GM19328 (cell line): Measurements from ENCODE around the gene SELL.
A peak's percentile ranks its signal among the peaks of the same experiment; 100 is the strongest.
"Not testable (repeated sequence)": the region's sequence is repeated elsewhere in the genome, so short reads cannot be mapped to it uniquely, and the experiment has no call there.

Experiments used
- ATAC-seq: cut with Tn5 transposase; IDR thresholded peaks from one replicate; pipeline ENCODE4 v1.9.1; 2021; ENCODE audit warnings: mild to moderate bottlenecking, moderate library complexity; ENCODE audit not compliant: unreplicated experiment

SELL gene

GRCh38 chr1:169711469-169712308, at the start of gene SELL:
SELL (minus strand) TSS chr1:169711620; CDS start chr1:169711498, 122 bp downstream.
- ATAC-seq = peak; percentile 65

- ATAC-seq = no peak
Observed at GRCh38 chr1:169759038-169759437, 47.6 kb upstream of the SELL start.

- no peak for ATAC-seq
Observed at GRCh38 chr1:169753549-169753948, 42.1 kb upstream of the SELL start.

GRCh38 chr1:169750041-169750440, 38.6 kb upstream of the SELL start:
- ATAC-seq = no peak

- no peak for ATAC-seq
Observed at GRCh38 chr1:169746550-169746949, 35.1 kb upstream of the SELL start.

- ATAC-seq = no peak
Observed at GRCh38 chr1:169745015-169745861, 33.8 kb upstream of the SELL start.

- ATAC-seq = no peak
Observed at GRCh38 chr1:169741666-169742394, 30.4 kb upstream of the SELL start.

GRCh38 chr1:169739980-169740379, 28.6 kb upstream of the SELL start:
- ATAC-seq = no peak

GRCh38 chr1:169733924-169734323, 22.5 kb upstream of the SELL start, which contains the start of gene SELE:
SELE (minus strand) TSS chr1:169734079; CDS start chr1:169733612, 467 bp downstream.
- no peak for ATAC-seq

- ATAC-seq = no peak
Observed at GRCh38 chr1:169731446-169731845, 20.0 kb upstream of the SELL start.

- no peak for ATAC-seq
Observed at GRCh38 chr1:169729991-169730390, 18.6 kb upstream of the SELL start.

GRCh38 chr1:169727307-169727706, 15.9 kb upstream of the SELL start:
- no peak for ATAC-seq

GRCh38 chr1:169726851-169727250, 15.4 kb upstream of the SELL start:
- ATAC-seq = no peak

- ATAC-seq = no peak
Observed at GRCh38 chr1:169725930-169726329, 14.5 kb upstream of the SELL start.

- ATAC-seq = no peak
Observed at GRCh38 chr1:169724168-169724567, 12.7 kb upstream of the SELL start.

- ATAC-seq = no peak
Observed at GRCh38 chr1:169723763-169724162, 12.3 kb upstream of the SELL start.

- ATAC-seq = no peak
Observed at GRCh38 chr1:169722779-169723178, 11.4 kb upstream of the SELL start.

- ATAC-seq = not testable (repeated sequence)
Observed at GRCh38 chr1:169715100-169715499, 3.7 kb upstream of the SELL start.

GRCh38 chr1:169713090-169713489, 1.7 kb upstream of the SELL start:
- ATAC-seq = not testable (repeated sequence)

GRCh38 chr1:169712309-169712631, 850 bp upstream of the SELL start:
- no peak for ATAC-seq

GRCh38 chr1:169708647-169709046, 2.8 kb downstream of the SELL start:
- ATAC-seq = no peak
